DND-41 (cell line): Measurements from ENCODE around the gene ZBTB11.
"Not testable (repeated sequence)": the region's sequence is repeated elsewhere in the genome, so short reads cannot be mapped to it uniquely, and the experiment has no call there.

Experiments
- ATAC-seq: fragments of 200-7000 bp; cut with Tn5 transposase; 3 replicates; pipeline ENCODE4 v1.9.1; 2021; ENCODE audit warnings: low read depth; ENCODE audit not compliant: insufficient read depth
- DNase-seq: peaks from one replicate; pipeline ENCODE4 v3.0.0-alpha.2; 2020
- H2AFZ ChIP-seq: 2 replicates; pipeline ENCODE4 v1.6.0; 2012; ENCODE audit warnings: low read depth, low read length
- H3K27ac ChIP-seq: 2 replicates; pipeline ENCODE4 v1.5.1; 2012; ENCODE audit warnings: low read length, inconsistent platforms
- H3K27me3 ChIP-seq: fragments of 200-600 bp; sonication (generic); 2 replicates; pipeline ENCODE4 v1.6.0; 2012; ENCODE audit warnings: low read length, mild to moderate bottlenecking, inconsistent platforms; ENCODE audit not compliant: insufficient read depth, poor library complexity
- H3K36me3 ChIP-seq: 2 replicates; pipeline ENCODE4 v1.5.1; 2012; ENCODE audit warnings: low read length, inconsistent platforms; ENCODE audit not compliant: insufficient read depth
- H3K4me1 ChIP-seq: 2 replicates; pipeline ENCODE4 v1.5.1; 2012; ENCODE audit warnings: mild to moderate bottlenecking, low read length; ENCODE audit not compliant: insufficient read depth
- H3K4me2 ChIP-seq: 2 replicates; pipeline ENCODE4 v1.6.0; 2012; ENCODE audit warnings: mild to moderate bottlenecking, moderate library complexity, low read length, inconsistent platforms; ENCODE audit not compliant: insufficient read depth
- H3K4me3 ChIP-seq, 2 experiments: fragments of 200-600 bp in 1 of 2; shearing (Covaris generic) in 1 of 2; 2 replicates each; pipeline ENCODE4 v1.5.1; 2012 to 2016; ENCODE audit warnings: inconsistent platforms in 2 of 2, low read length in 2 of 2, mild to moderate bottlenecking in 2 of 2, low read depth in 1 of 2, moderate library complexity in 1 of 2
- H3K79me2 ChIP-seq: 2 replicates; pipeline ENCODE4 v1.6.0; 2012; ENCODE audit warnings: low read length, inconsistent platforms; ENCODE audit not compliant: insufficient read depth
- H3K9ac ChIP-seq: 2 replicates; pipeline ENCODE4 v1.6.0; 2012; ENCODE audit warnings: low read depth, mild to moderate bottlenecking, inconsistent platforms, low read length, moderate library complexity
- H3K9me3 ChIP-seq: 2 replicates; pipeline ENCODE4 v1.5.1; 2012; ENCODE audit warnings: low read length, moderate library complexity, mild to moderate bottlenecking, inconsistent platforms; ENCODE audit not compliant: insufficient read depth, severe bottlenecking
- H4K20me1 ChIP-seq: 2 replicates; pipeline ENCODE4 v1.6.0; 2012; ENCODE audit warnings: low read length; ENCODE audit not compliant: insufficient read depth
- CTCF ChIP-seq: IDR thresholded peaks from 2 replicates; pipeline ENCODE4 v1.5.1; 2012; ENCODE audit warnings: borderline replicate concordance, low read length, moderate library complexity, mild to moderate bottlenecking; ENCODE audit not compliant: poor library complexity, severe bottlenecking; ENCODE audit errors: extremely low read depth
- EZH2 ChIP-seq: IDR thresholded peaks from 3 replicates; pipeline ENCODE4 v1.6.1; 2012; ENCODE audit warnings: borderline replicate concordance, low read depth, mild to moderate bottlenecking, moderate library complexity, low read length, inconsistent platforms; ENCODE audit not compliant: severe bottlenecking

The ZBTB11 gene

DNA sequence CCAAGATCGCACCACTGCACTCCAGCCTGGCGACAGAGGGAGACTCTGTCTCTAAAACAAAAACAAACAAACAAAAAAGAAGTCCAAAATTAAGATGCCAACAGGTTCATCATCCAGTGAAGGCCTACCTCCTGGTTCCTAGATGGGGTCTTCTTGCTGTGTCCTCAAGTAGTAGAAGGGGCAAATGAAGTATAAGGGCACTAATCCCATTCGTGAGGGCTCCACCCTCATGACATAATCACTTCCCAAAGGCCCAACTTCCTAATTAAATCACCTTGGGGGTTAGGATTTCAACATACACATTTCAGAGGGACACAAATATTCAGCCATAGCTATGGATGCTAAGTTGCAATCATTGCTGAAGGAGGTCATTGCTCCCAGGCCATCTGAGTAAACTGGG, 57.2 kb downstream of the ZBTB11 start:
- no peaks in the 10 kb centered on the region for H3K27me3 ChIP-seq
- H3K27ac ChIP-seq, result no peak overlapping the region
- no peak for DNase-seq
- H2AFZ ChIP-seq, result no peak overlapping the region
- no peaks in the 10 kb centered on the region for H3K36me3 ChIP-seq
- no peak overlapping the region for H3K4me3 ChIP-seq
- no peak for ATAC-seq
- no peaks in the 10 kb centered on the region for H3K4me1 ChIP-seq
- H3K79me2 ChIP-seq, result no peaks in the 10 kb centered on the region
- TF ChIP-seq CTCF (no peak), EZH2 (no peak)
- H4K20me1 ChIP-seq, result no peaks in the 10 kb centered on the region
- no peak overlapping the region for H3K9ac ChIP-seq
- H3K4me2 ChIP-seq, result no peak overlapping the region
- H3K9me3 ChIP-seq, result peaks cover under 1% of the 10 kb centered on the region

GRCh38 chr3:101618726-101619125, 58.2 kb downstream of the ZBTB11 start:
- Histone ChIP-seq H3K4me3 (no peak overlapping the region), H3K4me1 (no peaks in the 10 kb centered on the region), H3K9me3 (no peaks in the 10 kb centered on the region), H3K27me3 (no peaks in the 10 kb centered on the region), H2AFZ (no peak overlapping the region), H3K4me2 (no peak overlapping the region), H3K9ac (no peak overlapping the region), H4K20me1 (no peaks in the 10 kb centered on the region), H3K27ac (no peak overlapping the region), H3K36me3 (no peaks in the 10 kb centered on the region), H3K79me2 (no peaks in the 10 kb centered on the region)
- TF ChIP-seq CTCF (no peak), EZH2 (no peak)
- DNase-seq (no peak), ATAC-seq (no peak)

- ATAC-seq, result no peak
- Histone ChIP-seq H3K79me2 (no peaks in the 10 kb centered on the region), H4K20me1 (no peaks in the 10 kb centered on the region), H3K9me3 (no peaks in the 10 kb centered on the region), H3K27me3 (no peaks in the 10 kb centered on the region), H3K27ac (no peak overlapping the region), H3K4me1 (no peaks in the 10 kb centered on the region), H3K9ac (no peak overlapping the region), H3K4me2 (no peak overlapping the region), H3K4me3 (no peak overlapping the region), H3K36me3 (no peaks in the 10 kb centered on the region), H2AFZ (no peak overlapping the region)
- no peak for DNase-seq
- TF ChIP-seq EZH2 (no peak), CTCF (no peak)
Observed at GRCh38 chr3:101617478-101617877, 59.5 kb downstream of the ZBTB11 start.

GRCh38 chr3:101615525-101615924, 61.4 kb downstream of the ZBTB11 start:
- H3K4me3 ChIP-seq, result no peak overlapping the region
- H3K4me1 ChIP-seq, result no peaks in the 10 kb centered on the region
- no peaks in the 10 kb centered on the region for H3K79me2 ChIP-seq
- ATAC-seq (no peak), DNase-seq (no peak)
- no peak overlapping the region for H2AFZ ChIP-seq
- no peaks in the 10 kb centered on the region for H3K9me3 ChIP-seq
- H4K20me1 ChIP-seq, result no peaks in the 10 kb centered on the region
- no peak overlapping the region for H3K27ac ChIP-seq
- TF ChIP-seq CTCF, result no peak
- TF ChIP-seq EZH2, result no peak
- H3K27me3 ChIP-seq, result no peaks in the 10 kb centered on the region
- no peak overlapping the region for H3K9ac ChIP-seq
- no peak overlapping the region for H3K4me2 ChIP-seq
- no peaks in the 10 kb centered on the region for H3K36me3 ChIP-seq

- not testable (repeated sequence) for H3K4me1 ChIP-seq, H3K79me2 ChIP-seq, H3K36me3 ChIP-seq, H3K9me3 ChIP-seq, H2AFZ ChIP-seq, H3K9ac ChIP-seq, H3K4me2 ChIP-seq, H3K4me3 ChIP-seq, H3K27ac ChIP-seq, DNase-seq, ATAC-seq, H4K20me1 ChIP-seq, H3K27me3 ChIP-seq
Observed at GRCh38 chr3:101613014-101613413, 63.9 kb downstream of the ZBTB11 start.
